ENCODE data around the gene UIMC1. TPM values are rescaled to one million over a fixed set of nuclear protein-coding genes. Genes with fewer than 3 reads are reported as not detected.

UIMC1 gene
- total RNA-seq, 1 donor from 2014 or later, result 46.6 TPM

- Mint-ChIP-seq H3K4me3 (no peak overlapping the region), H3K27me3 (ENCODE audit: low read depth) (no peaks in the 10 kb centered on the region), H3K27ac (ENCODE audit: unreplicated experiment) (no peak overlapping the region), H3K9me3 (no peaks in the 10 kb centered on the region), H3K4me1 (no peaks in the 10 kb centered on the region), H3K36me3 (ENCODE audit: low read depth) (no peaks in the 10 kb centered on the region)
- no peak for TF ChIP-seq CTCF (conservative IDR thresholded peaks at IDR 0.05)
- DNase-seq (ENCODE audit: low read depth, low spot score), result no peak
Observed at GRCh38 chr5:176912115-176912514, 94.5 kb downstream of the UIMC1 start.

- Mint-ChIP-seq H3K4me3 (no peak overlapping the region), H3K27ac (ENCODE audit: unreplicated experiment) (no peak overlapping the region), H3K27me3 (ENCODE audit: low read depth) (no peaks in the 10 kb centered on the region), H3K9me3 (no peaks in the 10 kb centered on the region), H3K36me3 (ENCODE audit: low read depth) (peaks cover 9% of the 10 kb centered on the region), H3K4me1 (no peaks in the 10 kb centered on the region)
- no peak for TF ChIP-seq CTCF (conservative IDR thresholded peaks at IDR 0.05)
- no peak for DNase-seq (ENCODE audit: low read depth, low spot score)
Observed at GRCh38 chr5:176908675-176909368, 97.8 kb downstream of the UIMC1 start.

GRCh38 chr5:176906796-176907195, 99.8 kb downstream of the UIMC1 start:
- H3K9me3 Mint-ChIP-seq, result no peaks in the 10 kb centered on the region
- H3K36me3 Mint-ChIP-seq (ENCODE audit: low read depth), result peaks cover 17% of the 10 kb centered on the region
- TF ChIP-seq CTCF (conservative IDR thresholded peaks at IDR 0.05), result no peak
- H3K4me1 Mint-ChIP-seq, result no peaks in the 10 kb centered on the region
- H3K27ac Mint-ChIP-seq (ENCODE audit: unreplicated experiment), result no peak overlapping the region
- no peaks in the 10 kb centered on the region for H3K27me3 Mint-ChIP-seq (ENCODE audit: low read depth)
- DNase-seq (ENCODE audit: low read depth, low spot score), result no peak
- no peak overlapping the region for H3K4me3 Mint-ChIP-seq

- peaks cover under 1% of the 10 kb centered on the region for H3K4me1 Mint-ChIP-seq
- no peaks in the 10 kb centered on the region for H3K27me3 Mint-ChIP-seq (ENCODE audit: low read depth)
- no peak for DNase-seq (ENCODE audit: low read depth, low spot score)
- TF ChIP-seq CTCF (conservative IDR thresholded peaks at IDR 0.05), result no peak
- H3K9me3 Mint-ChIP-seq, result no peaks in the 10 kb centered on the region
- no peak overlapping the region for H3K27ac Mint-ChIP-seq (ENCODE audit: unreplicated experiment)
- H3K36me3 Mint-ChIP-seq (ENCODE audit: low read depth), result peaks cover 19% of the 10 kb centered on the region
- no peak overlapping the region for H3K4me3 Mint-ChIP-seq
Observed at GRCh38 chr5:176906126-176906525, 100.5 kb downstream of the UIMC1 start.

- no peak for TF ChIP-seq CTCF (conservative IDR thresholded peaks at IDR 0.05)
- Mint-ChIP-seq H3K27ac (ENCODE audit: unreplicated experiment) (no peak overlapping the region), H3K4me3 (no peak overlapping the region), H3K9me3 (no peaks in the 10 kb centered on the region), H3K27me3 (ENCODE audit: low read depth) (no peaks in the 10 kb centered on the region), H3K4me1 (peaks cover 4% of the 10 kb centered on the region), H3K36me3 (ENCODE audit: low read depth) (peaks cover 19% of the 10 kb centered on the region)
- DNase-seq (ENCODE audit: low read depth, low spot score), result no peak
Observed at GRCh38 chr5:176904276-176904675, 102.3 kb downstream of the UIMC1 start.
